GM23338 (cell line): Measurements from ENCODE around the gene SUGCT. TPM values are rescaled to one million over a fixed set of nuclear protein-coding genes. Genes with fewer than 3 reads are reported as not detected.

Source experiments
- ATAC-seq: fragments of 200-7000 bp; cut with Tn5 transposase; 3 replicates; pipeline ENCODE4 v1.9.1; 2020
- DNase-seq: peaks from one replicate; pipeline ENCODE4 v3.0.0-alpha.2; 2015; ENCODE audit warnings: low spot score
- H2AFZ ChIP-seq: fragments of 200-600 bp; sonication (generic); 2 replicates; pipeline ENCODE4 v1.8.0; 2016; ENCODE audit warnings: antibody characterized with exemption, mild to moderate bottlenecking, moderate library complexity
- H3F3A ChIP-seq: fragments of 200-600 bp; sonication (generic); replicated peaks from 2 replicates; pipeline ENCODE4 v1.8.0; 2017; ENCODE audit warnings: antibody characterized with exemption, mixed run types, low read depth
- H3K27ac ChIP-seq: fragments of 200-600 bp; sonication (generic); 2 replicates; pipeline ENCODE4 v1.6.1; 2016; ENCODE audit warnings: low read depth
- H3K27me3 ChIP-seq: fragments of 200-600 bp; sonication (generic); 2 replicates; pipeline ENCODE4 v1.8.0; 2016; ENCODE audit warnings: mild to moderate bottlenecking, mixed run types, moderate library complexity; ENCODE audit not compliant: insufficient read depth
- H3K36me3 ChIP-seq: fragments of 200-600 bp; sonication (generic); 2 replicates; pipeline ENCODE4 v1.8.0; 2016; ENCODE audit warnings: mild to moderate bottlenecking; ENCODE audit not compliant: insufficient read depth
- H3K4me1 ChIP-seq: fragments of 200-600 bp; sonication (generic); 2 replicates; pipeline ENCODE4 v1.8.0; 2016; ENCODE audit warnings: mild to moderate bottlenecking, moderate library complexity; ENCODE audit not compliant: insufficient read depth
- H3K4me2 ChIP-seq: fragments of 200-600 bp; sonication (generic); 2 replicates; pipeline ENCODE4 v1.7.1; 2017; ENCODE audit warnings: mixed run types
- H3K4me3 ChIP-seq: fragments of 200-600 bp; sonication (generic); 2 replicates; pipeline ENCODE4 v1.6.1; 2016; ENCODE audit warnings: mixed run types
- H3K79me2 ChIP-seq: fragments of 200-600 bp; sonication (generic); replicated peaks from 2 replicates; pipeline ENCODE4 v1.8.0; 2017; ENCODE audit warnings: mild to moderate bottlenecking; ENCODE audit not compliant: insufficient read depth
- H3K9me2 ChIP-seq: fragments of 200-600 bp; sonication (generic); 2 replicates; pipeline ENCODE4 v1.8.0; 2017; ENCODE audit not compliant: insufficient read depth
- H4K20me1 ChIP-seq: fragments of 200-600 bp; sonication (generic); replicated peaks from 2 replicates; pipeline ENCODE4 v1.8.0; 2017; ENCODE audit warnings: mild to moderate bottlenecking; ENCODE audit not compliant: insufficient read depth
- H3K27ac Mint-ChIP-seq: 2 replicates; pipeline ENCODE4 v1.8.0; 2020; ENCODE audit warnings: inconsistent platforms, mild to moderate bottlenecking, moderate library complexity, mixed read lengths
- H3K27me3 Mint-ChIP-seq: 3 replicates; pipeline ENCODE4 v1.8.0; 2022; ENCODE audit warnings: low read depth, mild to moderate bottlenecking, moderate library complexity, mixed read lengths, inconsistent platforms; ENCODE audit not compliant: insufficient read depth, poor library complexity
- H3K36me3 Mint-ChIP-seq: 3 replicates; pipeline ENCODE4 v1.8.0; 2021; ENCODE audit warnings: low read depth, mild to moderate bottlenecking, inconsistent platforms, moderate library complexity, mixed read lengths
- H3K4me1 Mint-ChIP-seq: 3 replicates; pipeline ENCODE4 v1.8.0; 2020; ENCODE audit warnings: mild to moderate bottlenecking, inconsistent platforms, mixed read lengths
- H3K4me3 Mint-ChIP-seq: 3 replicates; pipeline ENCODE4 v1.8.0; 2021; ENCODE audit warnings: moderate library complexity, mild to moderate bottlenecking, inconsistent platforms, mixed read lengths
- H3K9me3 Mint-ChIP-seq: 3 replicates; pipeline ENCODE4 v1.8.0; 2020; ENCODE audit warnings: moderate library complexity, mild to moderate bottlenecking, inconsistent platforms, mixed read lengths
- CREB1 ChIP-seq: fragments of 250-450 bp; sonication (Bioruptor Pico); IDR thresholded peaks from 2 replicates; pipeline ENCODE4 v1.5.0; 2020; ENCODE audit warnings: low read depth, mild to moderate bottlenecking, moderate library complexity
- EZH2 ChIP-seq: fragments of 200-600 bp; sonication (generic); IDR thresholded peaks from one replicate; pipeline ENCODE4 v1.8.0; 2017; ENCODE audit warnings: antibody characterized with exemption, mild to moderate bottlenecking, low read depth; ENCODE audit not compliant: unreplicated experiment
- EZH2phosphoT487 ChIP-seq: fragments of 200-600 bp; sonication (generic); IDR thresholded peaks from one replicate; pipeline ENCODE4 v1.8.1; 2018; ENCODE audit warnings: antibody characterized with exemption; ENCODE audit not compliant: unreplicated experiment
- JUNB ChIP-seq: IDR thresholded peaks from one replicate; pipeline ENCODE4 v1.6.1; 2016; ENCODE audit warnings: antibody characterized with exemption; ENCODE audit not compliant: unreplicated experiment
- NANOG ChIP-seq: IDR thresholded peaks from 2 replicates; pipeline ENCODE4 v1.6.1; 2016; ENCODE audit warnings: antibody characterized with exemption, borderline replicate concordance
- POLR2AphosphoS5 ChIP-seq: IDR thresholded peaks from 2 replicates; pipeline ENCODE4 v1.6.1; 2016; ENCODE audit warnings: antibody characterized with exemption, low read depth
- STAT1 ChIP-seq: IDR thresholded peaks from one replicate; pipeline ENCODE4 v1.6.1; 2016; ENCODE audit warnings: antibody characterized with exemption; ENCODE audit not compliant: unreplicated experiment
- ZNF114 ChIP-seq: fragments of 250-450 bp; sonication (Bioruptor Pico); IDR thresholded peaks from 2 replicates; pipeline ENCODE4 v1.5.0; 2020; ENCODE audit warnings: mild to moderate bottlenecking, moderate library complexity
- ZNF331 ChIP-seq: fragments of 250-450 bp; sonication (Bioruptor Pico); IDR thresholded peaks from 2 replicates; pipeline ENCODE4 v1.5.0; 2020; ENCODE audit warnings: low read depth, mild to moderate bottlenecking, moderate library complexity
- ZNF462 ChIP-seq: fragments of 250-450 bp; sonication (Bioruptor Pico); IDR thresholded peaks from 2 replicates; pipeline ENCODE4 v1.5.0; 2020; ENCODE audit warnings: mild to moderate bottlenecking, moderate library complexity
- polyA plus RNA-seq: library from polyadenylated mRNA; unstranded; fragments of >200 nt; fragmentation: Nextera tagmentation; extraction: Ambion mirVana; gene quantifications from 2 replicates; pipeline ENCODE4 v1.2.1, GENCODE V29; 2016
- total RNA-seq: library from RNA; depleted of rRNA; stranded (reverse); fragments of >200 nt; shearing (Covaris generic); gene quantifications from 2 replicates; pipeline ENCODE4 v1.2.3, GENCODE V29; 2014
- TF ChIP-seq, protein P1 (sequence below): IDR thresholded peaks from one replicate; pipeline ENCODE4 v1.6.1; 2018; ENCODE audit warnings: antibody characterized with exemption; ENCODE audit not compliant: unreplicated experiment
- TF ChIP-seq, protein P2 (sequence below), 2 experiments: fragments of 200-600 bp in 1 of 2; sonication (generic) in 1 of 2; conservative IDR thresholded peaks; 2 replicates each; pipeline versions ENCODE4 v1.5.1 to v1.6.1; 2016 to 2017; ENCODE audit warnings: antibody characterized with exemption in 2 of 2, low read depth in 2 of 2, mild to moderate bottlenecking in 2 of 2, moderate library complexity in 1 of 2
- TF ChIP-seq, protein P3 (sequence below): IDR thresholded peaks from 2 replicates; pipeline ENCODE4 v1.6.1; 2016; ENCODE audit warnings: antibody characterized with exemption

The SUGCT gene
- total and polyA plus RNA-seq, 2 experiments from 2014 or later, result 4.2 to 5.6 TPM

- ATAC-seq (no peak), DNase-seq (no peak)
- Mint-ChIP-seq H3K4me3 (no peak overlapping the region), H3K27me3 (peaks cover under 1% of the 10 kb centered on the region), H3K36me3 (no peaks in the 10 kb centered on the region), H3K9me3 (no peaks in the 10 kb centered on the region; the same call in 2 of the 3 replicates), H3K4me1 (peaks cover 3% of the 10 kb centered on the region; the same call in 1 of the 3 replicates), H3K27ac (no peak overlapping the region)
- Histone ChIP-seq H3K4me3 (no peak overlapping the region), H3F3A (no peaks in the 10 kb centered on the region), H3K9me2 (0 out of 2 replicates have a peak, but pooled peaks cover 4% of the 10 kb centered on the region), H3K27me3 (no peaks in the 10 kb centered on the region), H3K79me2 (no peaks in the 10 kb centered on the region), H3K27ac (no peak overlapping the region), H3K4me1 (peaks cover 4% of the 10 kb centered on the region; the same call in 1 of the 2 replicates), H3K36me3 (no peaks in the 10 kb centered on the region), H2AFZ (no peak overlapping the region), H3K4me2 (no peak overlapping the region), H4K20me1 (no peaks in the 10 kb centered on the region)
- TF ChIP-seq, protein P1, sequence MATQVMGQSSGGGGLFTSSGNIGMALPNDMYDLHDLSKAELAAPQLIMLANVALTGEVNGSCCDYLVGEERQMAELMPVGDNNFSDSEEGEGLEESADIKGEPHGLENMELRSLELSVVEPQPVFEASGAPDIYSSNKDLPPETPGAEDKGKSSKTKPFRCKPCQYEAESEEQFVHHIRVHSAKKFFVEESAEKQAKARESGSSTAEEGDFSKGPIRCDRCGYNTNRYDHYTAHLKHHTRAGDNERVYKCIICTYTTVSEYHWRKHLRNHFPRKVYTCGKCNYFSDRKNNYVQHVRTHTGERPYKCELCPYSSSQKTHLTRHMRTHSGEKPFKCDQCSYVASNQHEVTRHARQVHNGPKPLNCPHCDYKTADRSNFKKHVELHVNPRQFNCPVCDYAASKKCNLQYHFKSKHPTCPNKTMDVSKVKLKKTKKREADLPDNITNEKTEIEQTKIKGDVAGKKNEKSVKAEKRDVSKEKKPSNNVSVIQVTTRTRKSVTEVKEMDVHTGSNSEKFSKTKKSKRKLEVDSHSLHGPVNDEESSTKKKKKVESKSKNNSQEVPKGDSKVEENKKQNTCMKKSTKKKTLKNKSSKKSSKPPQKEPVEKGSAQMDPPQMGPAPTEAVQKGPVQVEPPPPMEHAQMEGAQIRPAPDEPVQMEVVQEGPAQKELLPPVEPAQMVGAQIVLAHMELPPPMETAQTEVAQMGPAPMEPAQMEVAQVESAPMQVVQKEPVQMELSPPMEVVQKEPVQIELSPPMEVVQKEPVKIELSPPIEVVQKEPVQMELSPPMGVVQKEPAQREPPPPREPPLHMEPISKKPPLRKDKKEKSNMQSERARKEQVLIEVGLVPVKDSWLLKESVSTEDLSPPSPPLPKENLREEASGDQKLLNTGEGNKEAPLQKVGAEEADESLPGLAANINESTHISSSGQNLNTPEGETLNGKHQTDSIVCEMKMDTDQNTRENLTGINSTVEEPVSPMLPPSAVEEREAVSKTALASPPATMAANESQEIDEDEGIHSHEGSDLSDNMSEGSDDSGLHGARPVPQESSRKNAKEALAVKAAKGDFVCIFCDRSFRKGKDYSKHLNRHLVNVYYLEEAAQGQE, result no peak
- no peak for TF ChIP-seq EZH2phosphoT487
- no peak for TF ChIP-seq NANOG
- no peak for TF ChIP-seq ZNF114 (CRISPR knock-in tag)
- no peak for TF ChIP-seq POLR2AphosphoS5
- TF ChIP-seq, protein P2, sequence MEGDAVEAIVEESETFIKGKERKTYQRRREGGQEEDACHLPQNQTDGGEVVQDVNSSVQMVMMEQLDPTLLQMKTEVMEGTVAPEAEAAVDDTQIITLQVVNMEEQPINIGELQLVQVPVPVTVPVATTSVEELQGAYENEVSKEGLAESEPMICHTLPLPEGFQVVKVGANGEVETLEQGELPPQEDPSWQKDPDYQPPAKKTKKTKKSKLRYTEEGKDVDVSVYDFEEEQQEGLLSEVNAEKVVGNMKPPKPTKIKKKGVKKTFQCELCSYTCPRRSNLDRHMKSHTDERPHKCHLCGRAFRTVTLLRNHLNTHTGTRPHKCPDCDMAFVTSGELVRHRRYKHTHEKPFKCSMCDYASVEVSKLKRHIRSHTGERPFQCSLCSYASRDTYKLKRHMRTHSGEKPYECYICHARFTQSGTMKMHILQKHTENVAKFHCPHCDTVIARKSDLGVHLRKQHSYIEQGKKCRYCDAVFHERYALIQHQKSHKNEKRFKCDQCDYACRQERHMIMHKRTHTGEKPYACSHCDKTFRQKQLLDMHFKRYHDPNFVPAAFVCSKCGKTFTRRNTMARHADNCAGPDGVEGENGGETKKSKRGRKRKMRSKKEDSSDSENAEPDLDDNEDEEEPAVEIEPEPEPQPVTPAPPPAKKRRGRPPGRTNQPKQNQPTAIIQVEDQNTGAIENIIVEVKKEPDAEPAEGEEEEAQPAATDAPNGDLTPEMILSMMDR (conservative IDR thresholded peaks at IDR 0.05; ENCODE audit: low read depth in 2 of 2), result no peak
- TF ChIP-seq ZNF331 (CRISPR knock-in tag), result no peak
- no peak for TF ChIP-seq CREB1 (CRISPR knock-in tag)
- TF ChIP-seq JUNB, result no peak
- TF ChIP-seq, protein P3, sequence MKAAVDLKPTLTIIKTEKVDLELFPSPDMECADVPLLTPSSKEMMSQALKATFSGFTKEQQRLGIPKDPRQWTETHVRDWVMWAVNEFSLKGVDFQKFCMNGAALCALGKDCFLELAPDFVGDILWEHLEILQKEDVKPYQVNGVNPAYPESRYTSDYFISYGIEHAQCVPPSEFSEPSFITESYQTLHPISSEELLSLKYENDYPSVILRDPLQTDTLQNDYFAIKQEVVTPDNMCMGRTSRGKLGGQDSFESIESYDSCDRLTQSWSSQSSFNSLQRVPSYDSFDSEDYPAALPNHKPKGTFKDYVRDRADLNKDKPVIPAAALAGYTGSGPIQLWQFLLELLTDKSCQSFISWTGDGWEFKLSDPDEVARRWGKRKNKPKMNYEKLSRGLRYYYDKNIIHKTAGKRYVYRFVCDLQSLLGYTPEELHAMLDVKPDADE, result no peak
- TF ChIP-seq STAT1, result no peak
- TF ChIP-seq ZNF462, result no peak
- no peak for TF ChIP-seq EZH2
These were observed 32.5 kb downstream of the SUGCT start for GRCh38 chr7:40167291-40167690.
